Kidney epithelial cell (primary cell): ENCODE measurements around the gene GJB2. TPM values are rescaled to one million over a fixed set of nuclear protein-coding genes. Genes with fewer than 3 reads are reported as not detected.

Source experiments
- DNase-seq: peaks from one replicate; pipeline ENCODE4 v3.0.0-alpha.2; 2010; ENCODE audit warnings: low read depth
- H3K27me3 ChIP-seq: 2 replicates; pipeline ENCODE4 v1.6.0; 2011; ENCODE audit warnings: low read length; ENCODE audit not compliant: control insufficient read depth, insufficient read depth
- H3K36me3 ChIP-seq: 2 replicates; pipeline ENCODE4 v1.5.1; 2011; ENCODE audit warnings: low read length; ENCODE audit not compliant: control insufficient read depth, insufficient read depth
- H3K4me3 ChIP-seq: 2 replicates; pipeline ENCODE4 v1.5.1; 2011; ENCODE audit warnings: low read depth, mild to moderate bottlenecking, control low read depth, low read length
- CTCF ChIP-seq: IDR thresholded peaks from 2 replicates; pipeline ENCODE4 v1.5.1; 2011; ENCODE audit warnings: mild to moderate bottlenecking, moderate library complexity, low read length, control low read depth, inconsistent platforms; ENCODE audit not compliant: insufficient read depth, poor library complexity, severe bottlenecking
- total RNA-seq: library from RNA; depleted of rRNA; stranded (reverse); fragments of >200 nt; gene quantifications from 2 replicates; pipeline ENCODE4 v1.2.3, GENCODE V29; 2015

Gene GJB2
- total RNA-seq, 1 donor from 2014 or later = 8.6 TPM

DNA sequence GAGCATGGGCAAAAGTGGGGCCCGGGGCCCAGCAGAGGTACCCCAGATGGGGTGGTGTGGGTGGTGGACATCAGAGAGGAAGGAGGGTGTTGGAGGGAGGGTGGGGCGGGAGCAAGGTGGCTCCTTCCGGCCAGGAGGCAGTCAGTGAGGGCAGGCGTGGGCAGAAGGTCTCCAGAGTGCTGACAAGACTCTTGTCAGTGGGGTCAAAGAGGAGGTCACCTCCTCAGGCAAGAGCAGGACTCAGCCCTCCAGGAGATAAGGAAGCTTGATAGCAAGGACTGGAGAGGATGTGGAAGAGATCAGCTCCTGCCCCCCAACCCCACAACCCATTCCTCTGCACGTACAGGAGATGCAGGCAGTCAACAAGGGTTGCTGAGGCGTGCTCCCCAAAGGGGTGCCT is 41.7 kb downstream of the GJB2 start:
- Histone ChIP-seq H3K27me3 (peaks cover 36% of the 10 kb centered on the region), H3K4me3 (no peak overlapping the region), H3K36me3 (no peaks in the 10 kb centered on the region)
- TF ChIP-seq CTCF = no peak
- DNase-seq = no peak

DNA sequence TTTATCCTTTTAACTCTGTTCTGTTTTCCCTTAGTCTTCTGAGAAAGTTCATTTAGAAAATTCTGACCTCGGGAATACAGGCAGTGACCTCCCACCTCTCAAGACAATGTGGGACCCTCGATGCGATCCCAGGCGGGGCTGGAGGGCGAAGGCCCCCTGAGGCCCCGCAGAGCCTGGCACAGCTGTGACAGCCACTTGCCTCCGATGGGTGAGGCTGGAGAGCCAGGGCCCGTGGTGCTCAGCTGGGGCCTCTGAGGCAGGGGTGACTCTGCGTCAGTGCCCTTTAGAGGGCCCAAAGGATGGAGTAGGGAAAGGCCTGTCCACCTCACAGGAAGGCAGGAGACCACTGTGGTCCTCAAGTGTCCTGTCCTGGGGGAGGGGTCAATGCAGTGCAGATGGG is 42.2 kb downstream of the GJB2 start:
- peaks cover 39% of the 10 kb centered on the region for H3K27me3 ChIP-seq
- no peak for TF ChIP-seq CTCF

DNA sequence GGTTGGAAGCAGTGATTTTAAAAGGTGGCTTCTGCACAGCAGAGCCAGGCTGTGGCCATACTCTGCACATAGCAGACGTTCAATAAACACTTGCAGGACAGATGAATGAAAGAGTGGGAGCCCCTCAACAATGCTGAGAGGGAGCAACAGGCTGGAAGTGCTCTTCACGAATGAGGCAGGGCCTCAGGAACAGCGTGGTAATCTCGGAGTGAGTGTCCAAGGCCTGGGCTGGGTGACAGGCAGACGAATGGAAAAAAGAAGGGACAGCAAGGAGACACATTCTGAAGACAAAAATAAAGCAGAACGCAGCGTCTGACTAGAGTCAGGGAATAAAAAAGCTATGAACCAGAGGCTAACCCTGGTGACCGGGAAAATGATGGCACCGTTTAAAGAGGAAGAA is 43.0 kb downstream of the GJB2 start:
- Histone ChIP-seq H3K27me3 (peaks cover 40% of the 10 kb centered on the region), H3K4me3 (no peak overlapping the region)
- no peak for TF ChIP-seq CTCF

More for the DNA sequence above, 42.2 kb downstream of the GJB2 start:
- DNase-seq = no peak
- H3K36me3 ChIP-seq = no peaks in the 10 kb centered on the region
- H3K4me3 ChIP-seq = no peak overlapping the region

GRCh38 chr13:20148501-20149183 is 44.1 kb downstream of the GJB2 start:
- no peak for TF ChIP-seq CTCF
- Histone ChIP-seq H3K36me3 (no peaks in the 10 kb centered on the region), H3K4me3 (no peak overlapping the region), H3K27me3 (peaks cover 45% of the 10 kb centered on the region)
- no peak for DNase-seq

More for the DNA sequence above, 43.0 kb downstream of the GJB2 start:
- DNase-seq = no peak
- no peaks in the 10 kb centered on the region for H3K36me3 ChIP-seq

DNA sequence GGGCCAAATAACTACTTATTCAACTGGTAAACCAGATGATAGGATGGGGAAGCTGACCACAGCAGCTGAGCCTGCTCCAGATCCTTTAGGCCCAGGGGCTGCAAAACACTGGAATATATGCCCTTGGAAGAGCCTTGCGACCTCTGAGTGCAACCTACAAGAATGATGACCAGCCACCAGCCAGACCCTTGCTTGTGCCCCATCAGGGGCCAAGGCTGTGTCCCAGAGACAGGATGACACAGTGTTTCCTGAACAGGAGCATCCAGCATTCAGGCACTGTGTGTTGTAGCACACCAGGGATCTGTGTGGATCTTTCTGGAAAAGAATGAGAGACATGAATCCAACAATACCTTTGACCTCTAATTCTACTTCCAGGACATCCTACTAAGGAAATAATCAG is 46.4 kb downstream of the GJB2 start:
- Histone ChIP-seq H3K4me3 (no peak overlapping the region), H3K27me3 (peaks cover 63% of the 10 kb centered on the region), H3K36me3 (no peaks in the 10 kb centered on the region)
- DNase-seq = no peak
- TF ChIP-seq CTCF = no peak

GRCh38 chr13:20145521-20145920 is 47.2 kb downstream of the GJB2 start:
- no peak for DNase-seq
- Histone ChIP-seq H3K27me3 (peaks cover 65% of the 10 kb centered on the region), H3K36me3 (no peaks in the 10 kb centered on the region), H3K4me3 (no peak overlapping the region)
- no peak for TF ChIP-seq CTCF
